Kidney (tissue), 14 donors: ENCODE results near the gene XRCC4. TPM values are rescaled to one million over a fixed set of nuclear protein-coding genes. Genes with fewer than 3 reads are reported as not detected.

ENCODE experiments used
- DNase-seq, 5 donors: peaks; one replicate each; pipeline ENCODE4 v3.0.0-alpha.2; 2013 to 2020
- FAIRE-seq: peaks from 2 replicates; lab custom pipeline; 2012; peaks lifted over from hg19 to GRCh38; lab: Jason Lieb, UNC
- H3K27ac ChIP-seq, 2 donors: one replicate each; pipeline ENCODE4 v1.7.0; 2013; ENCODE audit warnings: low read depth in 2 of 2, low read length in 2 of 2, inconsistent platforms in 1 of 2
- H3K27me3 ChIP-seq: one replicate; pipeline ENCODE4 v1.7.1; 2013; ENCODE audit warnings: low read length, inconsistent platforms; ENCODE audit not compliant: control insufficient read depth, insufficient read depth
- H3K36me3 ChIP-seq, 3 donors: one replicate each; pipeline versions ENCODE4 v1.7.0 to v1.7.1; 2013; ENCODE audit warnings: low read length in 3 of 3, control low read depth in 1 of 3, inconsistent platforms in 1 of 3; ENCODE audit not compliant: insufficient read depth in 3 of 3, control insufficient read depth in 2 of 3
- H3K4me1 ChIP-seq, 3 donors: one replicate each; pipeline versions ENCODE4 v1.7.0 to v1.7.1; 2013; ENCODE audit warnings: low read length in 3 of 3, inconsistent platforms in 1 of 3, low read depth in 1 of 3; ENCODE audit not compliant: control insufficient read depth in 2 of 3, insufficient read depth in 2 of 3
- H3K4me3 ChIP-seq, 3 donors: one replicate each; pipeline versions ENCODE4 v1.7.0 to v1.8.1; 2013; ENCODE audit warnings: low read length in 3 of 3, control low read depth in 1 of 3, inconsistent platforms in 1 of 3
- H3K9ac ChIP-seq, 3 donors: one replicate each; pipeline versions ENCODE4 v1.7.0 to v1.7.1; 2013; ENCODE audit warnings: low read length in 3 of 3, control low read depth in 1 of 3, inconsistent platforms in 1 of 3
- H3K9me3 ChIP-seq, 3 donors: one replicate each; pipeline versions ENCODE4 v1.7.0 to v1.7.1; 2013; ENCODE audit warnings: low read length in 3 of 3, control low read depth in 1 of 3, inconsistent platforms in 1 of 3; ENCODE audit not compliant: control insufficient read depth in 2 of 3, insufficient read depth in 1 of 3
- CTCF ChIP-seq: IDR thresholded peaks from 3 replicates; pipeline ENCODE4 v1.5.1; 2012; ENCODE audit warnings: mild to moderate bottlenecking, moderate library complexity, borderline replicate concordance; ENCODE audit not compliant: insufficient read depth; ENCODE audit errors: extremely low read depth
- intact Hi-C: fragments of 100-400 bp; cut with DNase I; formaldehyde crosslinking; loops from one replicate; pipeline ENCODE4 v1.11.1; 2022
- polyA plus RNA-seq: library from polyadenylated mRNA; stranded (reverse); fragments of 350-450 nt; fragmentation: Illumina TruSeq; extraction: RNeasy Lipid Tissue Mini Kit (QIAGEN cat#74804); gene quantifications from one replicate; pipeline ENCODE4 v1.2.3, GENCODE V29; 2014; ENCODE audit warnings: low read depth, low replicate concordance; ENCODE audit not compliant: insufficient read depth
- total RNA-seq: library from RNA; stranded (reverse); fragmentation: NEBNext Ultra II Directional; extraction: Animal tissue kit (Norgen Biotek cat#: 25700); gene quantifications from one replicate; pipeline ENCODE4 v1.2.1, GENCODE V29; 2021
- donor health status: control.
- donor health status: control.
- donor health status: control.
- donor health status: control.
- donor health status: control.
- donor health status: DM: yes; HTN: yes; CAD: no.
- donor health status: Normal renal cell carcinoma (clear cell type).

The XRCC4 gene
- total and polyA plus RNA-seq, 2 donors from 2014 or later = 8.5 to 9.4 TPM

- H3K27me3 ChIP-seq = no peaks in the 10 kb centered on the region
- no peak overlapping the region for H3K9ac ChIP-seq
- no peaks in the 10 kb centered on the region for H3K36me3 ChIP-seq
- no peaks in the 10 kb centered on the region for H3K9me3 ChIP-seq
- intact Hi-C loops = no loop called here
- TF ChIP-seq CTCF = no peak
- H3K4me3 ChIP-seq = no peak overlapping the region
- no peaks in the 10 kb centered on the region for H3K4me1 ChIP-seq
- H3K27ac ChIP-seq = no peak overlapping the region
- FAIRE-seq = no peak
- no peak for DNase-seq
Measured at GRCh38 chr5:83169571-83170337, 92.4 kb downstream of the XRCC4 start.

- H3K4me3 ChIP-seq = no peak overlapping the region
- TF ChIP-seq CTCF = no peak
- no peak overlapping the region for H3K9ac ChIP-seq
- no peaks in the 10 kb centered on the region for H3K9me3 ChIP-seq
- no peak overlapping the region for H3K27ac ChIP-seq
- DNase-seq = no peak
- FAIRE-seq = no peak
- no peaks in the 10 kb centered on the region for H3K27me3 ChIP-seq
- H3K36me3 ChIP-seq = no peaks in the 10 kb centered on the region
- intact Hi-C loops = no loop called here
- no peaks in the 10 kb centered on the region for H3K4me1 ChIP-seq
Measured at GRCh38 chr5:83172011-83172410, 94.7 kb downstream of the XRCC4 start.

GRCh38 chr5:83172655-83173054, 95.3 kb downstream of the XRCC4 start:
- Histone ChIP-seq H3K4me1 (no peaks in the 10 kb centered on the region), H3K27me3 (no peaks in the 10 kb centered on the region), H3K36me3 (no peaks in the 10 kb centered on the region), H3K9me3 (no peaks in the 10 kb centered on the region), H3K27ac (no peak overlapping the region), H3K4me3 (no peak overlapping the region), H3K9ac (no peak overlapping the region)
- no peak for DNase-seq
- no peak for TF ChIP-seq CTCF
- FAIRE-seq = no peak
- intact Hi-C loops = no loop called here
